Esophagus squamous epithelium (tissue), 4 donors: ENCODE results near the gene ANKS1B.

ENCODE experiments used
- CTCF ChIP-seq, 6 experiments: fragments of 450-650 bp in 4 of 6; fragments of 200-600 bp in 2 of 6; sonication (generic) in 2 of 6; IDR thresholded peaks; one replicate each; pipeline ENCODE4 v1.5.1; 2016 to 2019; ENCODE audit warnings: antibody characterized with exemption in 6 of 6, mild to moderate bottlenecking in 4 of 6, moderate library complexity in 4 of 6
- POLR2A ChIP-seq, 4 donors: fragments of 450-650 bp; IDR thresholded peaks; one replicate each; pipeline ENCODE4 v1.6.1; 2017; ENCODE audit warnings: antibody characterized with exemption in 4 of 4, mild to moderate bottlenecking in 4 of 4, moderate library complexity in 3 of 4

- TF ChIP-seq CTCF (IDR thresholded peaks at IDR 0.05) (no peak), POLR2A (IDR thresholded peaks at IDR 0.05) (no peak)
Observed at GRCh38 chr12:98741556-98742265, 1243.0 kb downstream of the ANKS1B start.
